Activated naive CD8-positive, alpha-beta T cell treated with anti-CD3 and anti-CD28 coated beads, Interleukin-2, amount 50 U/mL, for 24 hours (primary cell): ENCODE results near the gene BICC1.

ENCODE experiments used
- ATAC-seq: fragments of 150-1000 bp; cut with Tn5 transposase; one replicate; pipeline ENCODE4 v1.10.0; 2021
- DNase-seq: peaks from one replicate; pipeline ENCODE4 v3.0.0; 2021
- H3K27ac Mint-ChIP-seq: one replicate; pipeline ENCODE4 v1.8.0; 2021; ENCODE audit warnings: mild to moderate bottlenecking, mixed read lengths
- H3K27me3 Mint-ChIP-seq: one replicate; pipeline ENCODE4 v1.8.0; 2021; ENCODE audit warnings: mixed read lengths
- H3K36me3 Mint-ChIP-seq: one replicate; pipeline ENCODE4 v1.8.0; 2021; ENCODE audit warnings: low read depth, mixed read lengths
- H3K4me1 Mint-ChIP-seq: one replicate; pipeline ENCODE4 v1.8.0; 2021; ENCODE audit warnings: mixed read lengths
- H3K4me3 Mint-ChIP-seq: one replicate; pipeline ENCODE4 v1.8.0; 2021; ENCODE audit warnings: mild to moderate bottlenecking, moderate library complexity, mixed read lengths
- H3K9me3 Mint-ChIP-seq: one replicate; pipeline ENCODE4 v1.8.0; 2021; ENCODE audit warnings: mixed read lengths

BICC1 gene

DNA sequence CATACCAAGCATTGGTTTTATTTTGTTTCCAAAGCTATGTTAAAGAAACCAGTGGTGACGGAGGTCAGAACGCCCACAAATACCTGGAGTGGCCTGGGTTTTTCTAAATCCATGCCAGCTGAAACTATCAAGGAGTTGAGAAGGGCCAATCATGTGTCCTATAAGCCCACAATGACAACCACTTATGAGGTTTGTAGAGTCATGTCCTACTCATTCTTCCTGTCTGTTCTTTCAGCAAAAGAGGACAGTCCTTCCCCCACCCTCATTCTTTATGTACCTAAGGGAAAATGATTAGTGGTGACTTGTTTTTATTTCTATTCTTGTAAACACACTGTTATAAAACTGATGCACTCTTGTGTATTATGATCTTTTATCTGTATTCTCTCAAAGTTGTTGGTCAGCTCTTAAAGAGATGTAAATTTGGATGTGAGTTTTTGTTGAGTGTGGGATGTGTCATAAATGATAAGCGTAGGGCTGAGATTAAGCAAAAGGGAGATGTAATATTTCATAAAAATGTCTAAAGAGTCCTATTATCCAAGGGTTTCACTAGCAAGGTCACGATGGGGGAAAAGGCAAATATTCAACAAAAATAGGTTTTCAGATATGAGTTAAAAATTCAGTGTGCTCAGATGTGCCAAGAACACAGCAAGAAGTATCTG is 294.4 kb downstream of the BICC1 start:
- Mint-ChIP-seq H3K4me1 (no peaks in the 10 kb centered on the region), H3K36me3 (no peaks in the 10 kb centered on the region), H3K4me3 (no peak overlapping the region), H3K27ac (no peak overlapping the region), H3K9me3 (no peaks in the 10 kb centered on the region), H3K27me3 (no peaks in the 10 kb centered on the region)
- no peak for DNase-seq
- no peak for ATAC-seq

DNA sequence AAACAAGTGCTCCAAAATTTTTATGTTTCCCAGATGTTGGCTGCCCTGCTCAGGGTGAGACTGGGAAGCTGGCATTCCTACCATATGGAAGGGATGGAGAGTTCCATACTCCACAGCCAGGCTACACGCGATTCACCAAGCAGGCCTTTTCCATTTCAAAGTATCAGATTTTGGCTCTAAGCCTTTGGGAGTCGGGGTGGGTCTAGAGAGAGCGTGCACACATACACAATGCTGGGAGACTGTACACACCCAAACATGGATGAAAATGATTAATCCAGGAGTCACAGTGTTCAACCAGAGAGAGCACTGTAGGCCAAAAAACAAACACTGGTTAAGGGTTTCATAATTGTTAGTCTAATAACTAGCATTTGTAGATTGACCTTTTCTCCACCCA is 295.0 kb downstream of the BICC1 start:
- no peak for DNase-seq
- Mint-ChIP-seq H3K4me3 (no peak overlapping the region), H3K27ac (no peak overlapping the region), H3K27me3 (no peaks in the 10 kb centered on the region), H3K9me3 (no peaks in the 10 kb centered on the region), H3K4me1 (no peaks in the 10 kb centered on the region), H3K36me3 (no peaks in the 10 kb centered on the region)
- ATAC-seq: no peak

DNA sequence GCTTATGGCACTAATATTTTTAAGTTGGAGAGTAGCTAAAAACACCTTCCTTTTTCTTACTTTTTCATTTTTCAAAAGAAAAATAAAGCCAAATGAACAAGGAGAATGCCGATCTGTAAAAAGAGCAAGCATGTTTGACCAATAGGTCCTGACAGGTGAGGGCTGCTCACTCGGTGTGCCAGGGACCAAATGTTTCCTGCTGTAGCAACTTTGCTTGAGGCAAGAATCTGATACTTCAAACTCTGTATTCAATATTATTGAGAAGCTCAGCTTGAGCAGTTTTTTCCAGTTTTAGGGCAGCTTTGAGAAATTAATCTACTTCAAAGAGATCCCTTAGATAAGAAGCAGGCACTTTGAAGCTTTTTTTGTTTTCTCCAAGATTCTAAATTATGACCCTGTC is 298.1 kb downstream of the BICC1 start:
- DNase-seq (no peak), ATAC-seq (no peak)
- H3K27me3 Mint-ChIP-seq: no peaks in the 10 kb centered on the region
- H3K4me3 Mint-ChIP-seq: no peak overlapping the region
- no peaks in the 10 kb centered on the region for H3K4me1 Mint-ChIP-seq
- H3K9me3 Mint-ChIP-seq: no peaks in the 10 kb centered on the region
- no peak overlapping the region for H3K27ac Mint-ChIP-seq
- no peaks in the 10 kb centered on the region for H3K36me3 Mint-ChIP-seq

DNA sequence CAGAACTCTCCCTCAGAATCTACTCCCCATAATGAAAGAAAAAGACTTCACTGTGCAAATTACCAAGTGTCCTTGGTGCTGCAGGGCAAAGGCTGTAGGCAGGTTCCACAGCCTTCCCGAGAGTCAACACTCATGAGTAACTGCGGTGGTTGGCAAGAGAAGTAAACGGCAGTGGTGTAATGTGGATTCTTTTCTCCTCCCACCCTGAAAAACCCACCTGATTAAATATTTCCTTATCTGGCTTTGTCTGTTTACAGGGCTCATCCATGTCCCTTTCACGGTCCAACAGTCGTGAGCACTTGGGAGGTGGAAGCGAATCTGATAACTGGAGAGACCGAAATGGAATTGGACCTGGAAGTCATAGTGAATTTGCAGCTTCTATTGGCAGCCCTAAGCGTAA is 300.9 kb downstream of the BICC1 start:
- H3K4me3 Mint-ChIP-seq: no peak overlapping the region
- H3K27me3 Mint-ChIP-seq: peaks cover 2% of the 10 kb centered on the region

DNA sequence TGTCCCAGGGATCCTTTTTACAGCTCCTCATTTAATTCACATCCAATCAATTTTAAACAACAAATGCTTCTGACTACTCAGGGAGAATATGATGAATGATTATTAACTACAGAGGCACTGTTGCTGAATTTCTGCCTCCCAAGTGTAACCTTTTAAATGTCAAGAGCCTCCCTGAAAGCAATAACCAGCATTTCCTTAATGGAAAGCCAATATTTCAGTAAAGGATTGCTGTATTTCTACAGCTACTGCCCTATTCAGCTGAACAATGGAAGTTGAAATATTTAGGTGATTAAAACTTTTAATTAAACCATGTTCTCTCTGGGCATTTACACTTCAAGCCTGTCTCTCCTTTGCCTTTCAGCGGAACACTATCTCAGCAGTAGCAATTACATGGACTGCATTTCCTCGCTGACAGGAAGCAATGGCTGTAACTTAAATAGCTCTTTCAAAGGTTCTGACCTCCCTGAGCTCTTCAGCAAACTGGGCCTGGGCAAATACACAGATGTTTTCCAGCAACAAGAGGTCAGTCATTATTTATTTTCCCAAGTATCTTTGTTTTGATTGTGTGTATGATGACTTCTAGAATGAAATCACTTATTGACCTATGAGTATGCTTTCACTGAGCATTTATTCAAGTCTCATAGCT is 304.7 kb downstream of the BICC1 start:
- Mint-ChIP-seq H3K9me3 (no peaks in the 10 kb centered on the region), H3K27me3 (peaks cover 2% of the 10 kb centered on the region), H3K4me1 (no peaks in the 10 kb centered on the region), H3K36me3 (no peaks in the 10 kb centered on the region), H3K4me3 (no peak overlapping the region), H3K27ac (no peak overlapping the region)
- DNase-seq: no peak
- ATAC-seq: no peak

More for the DNA sequence above, 300.9 kb downstream of the BICC1 start:
- Mint-ChIP-seq H3K9me3 (no peaks in the 10 kb centered on the region), H3K27ac (no peak overlapping the region), H3K4me1 (no peaks in the 10 kb centered on the region), H3K36me3 (no peaks in the 10 kb centered on the region)
- DNase-seq: no peak
- no peak for ATAC-seq

DNA sequence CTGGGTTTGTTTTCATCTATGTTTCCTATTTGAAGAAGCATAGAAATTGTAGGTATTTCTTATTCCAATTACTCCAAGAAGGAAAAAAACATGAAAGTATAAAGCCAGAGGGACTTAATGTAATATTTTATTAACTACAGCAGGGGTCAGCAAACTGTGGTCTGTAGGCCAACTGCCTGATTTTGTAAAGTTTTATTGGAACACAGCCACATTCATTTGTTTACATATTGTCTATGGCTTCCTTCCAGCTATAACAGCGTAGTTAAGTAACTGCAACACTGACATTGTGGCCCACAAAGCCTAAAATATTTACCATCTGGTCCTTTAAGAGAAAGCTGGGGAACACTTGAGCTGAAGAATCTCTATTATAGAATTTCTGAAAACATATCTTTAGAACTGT is 306.2 kb downstream of the BICC1 start:
- H3K27ac Mint-ChIP-seq: no peak overlapping the region
- no peaks in the 10 kb centered on the region for H3K4me1 Mint-ChIP-seq
- DNase-seq (no peak), ATAC-seq (no peak)
- H3K27me3 Mint-ChIP-seq: peaks cover 2% of the 10 kb centered on the region
- no peaks in the 10 kb centered on the region for H3K9me3 Mint-ChIP-seq
- no peaks in the 10 kb centered on the region for H3K36me3 Mint-ChIP-seq
- H3K4me3 Mint-ChIP-seq: no peak overlapping the region

DNA sequence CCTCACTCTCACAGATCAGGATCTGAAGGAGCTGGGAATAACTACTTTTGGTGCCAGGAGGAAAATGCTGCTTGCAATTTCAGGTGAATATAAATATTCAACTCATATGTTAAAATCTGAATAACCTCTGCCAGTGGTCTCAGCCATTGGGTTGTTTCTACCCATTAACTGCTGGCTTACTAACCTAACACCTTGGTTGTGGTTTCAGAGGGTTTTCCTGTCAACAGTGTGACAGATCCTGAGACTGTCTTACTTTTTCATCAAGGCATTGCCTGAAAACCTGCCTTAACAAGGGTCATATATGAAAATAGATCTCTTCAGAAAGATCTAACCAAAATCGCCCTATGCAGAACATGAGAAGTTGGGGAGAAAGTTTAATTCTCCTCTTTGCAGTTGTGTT is 307.7 kb downstream of the BICC1 start:
- no peaks in the 10 kb centered on the region for H3K4me1 Mint-ChIP-seq
- H3K4me3 Mint-ChIP-seq: no peak overlapping the region

DNA sequence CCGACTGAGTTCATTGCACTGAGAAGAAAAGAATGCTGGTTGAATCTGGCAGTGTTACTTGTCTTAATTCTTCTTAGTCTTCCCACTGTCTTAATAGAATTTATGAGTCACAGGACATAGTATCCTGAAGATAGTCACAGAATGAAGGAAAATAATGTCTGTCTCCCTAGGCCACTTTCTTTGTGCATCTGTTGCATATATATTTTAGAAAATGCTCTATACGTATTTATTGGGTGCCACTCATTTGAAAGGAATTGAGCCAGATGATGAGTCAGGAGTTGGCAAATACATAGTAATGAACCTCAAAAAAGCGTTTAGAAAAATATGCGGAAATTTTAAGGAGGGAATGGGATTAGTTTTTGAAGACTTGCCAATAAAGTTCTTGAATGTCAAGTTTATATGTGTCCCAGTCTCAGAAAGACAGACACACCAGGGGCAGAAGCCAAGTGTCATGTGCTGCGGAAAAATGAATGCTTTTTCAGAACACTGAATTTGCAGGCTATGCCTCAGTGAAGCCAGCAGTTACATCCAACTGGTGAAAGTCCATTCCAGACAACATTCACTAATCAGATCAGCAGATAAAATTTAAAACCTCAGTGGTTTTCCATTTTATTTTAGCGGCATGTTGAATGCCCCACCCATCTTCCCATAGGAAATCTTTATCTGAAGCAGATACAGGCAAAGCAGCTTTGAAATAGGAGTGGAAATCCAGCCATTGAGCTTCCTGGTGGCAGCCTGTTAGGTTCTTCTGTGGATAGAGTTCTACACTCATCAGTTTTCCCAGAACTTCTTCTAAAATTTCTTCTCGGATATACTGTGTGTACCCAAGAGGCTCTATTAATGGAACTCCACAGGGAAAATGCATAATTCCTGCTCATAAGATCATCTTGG is 308.4 kb downstream of the BICC1 start:
- peaks cover 2% of the 10 kb centered on the region for H3K27me3 Mint-ChIP-seq
- no peaks in the 10 kb centered on the region for H3K36me3 Mint-ChIP-seq
- no peak for DNase-seq
- H3K9me3 Mint-ChIP-seq: no peaks in the 10 kb centered on the region
- no peak overlapping the region for H3K27ac Mint-ChIP-seq
- no peak overlapping the region for H3K4me3 Mint-ChIP-seq
- H3K4me1 Mint-ChIP-seq: no peaks in the 10 kb centered on the region
- ATAC-seq: no peak

More for the DNA sequence above, 307.7 kb downstream of the BICC1 start:
- ATAC-seq (no peak), DNase-seq (no peak)
- H3K36me3 Mint-ChIP-seq: no peaks in the 10 kb centered on the region
- peaks cover 2% of the 10 kb centered on the region for H3K27me3 Mint-ChIP-seq
- no peaks in the 10 kb centered on the region for H3K9me3 Mint-ChIP-seq
- no peak overlapping the region for H3K27ac Mint-ChIP-seq

DNA sequence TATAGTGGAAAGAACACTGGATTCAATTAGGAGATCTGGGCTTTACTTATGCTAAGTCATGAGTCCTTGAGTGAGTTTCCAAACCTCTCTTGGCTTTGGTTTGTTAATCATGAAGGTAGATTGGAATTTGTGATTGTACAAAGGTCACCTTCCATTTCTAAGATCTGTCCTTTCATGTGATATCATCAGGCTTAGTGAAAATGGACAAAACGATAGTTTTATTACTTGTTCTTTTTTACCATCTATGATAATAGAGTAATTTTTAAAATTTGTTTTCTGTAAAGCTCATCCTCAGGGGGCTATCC is 309.0 kb downstream of the BICC1 start:
- no peaks in the 10 kb centered on the region for H3K36me3 Mint-ChIP-seq
- H3K9me3 Mint-ChIP-seq: no peaks in the 10 kb centered on the region
- ATAC-seq (no peak), DNase-seq (no peak)
- H3K27me3 Mint-ChIP-seq: no peaks in the 10 kb centered on the region
- no peaks in the 10 kb centered on the region for H3K4me1 Mint-ChIP-seq
- no peak overlapping the region for H3K4me3 Mint-ChIP-seq
- no peak overlapping the region for H3K27ac Mint-ChIP-seq

DNA sequence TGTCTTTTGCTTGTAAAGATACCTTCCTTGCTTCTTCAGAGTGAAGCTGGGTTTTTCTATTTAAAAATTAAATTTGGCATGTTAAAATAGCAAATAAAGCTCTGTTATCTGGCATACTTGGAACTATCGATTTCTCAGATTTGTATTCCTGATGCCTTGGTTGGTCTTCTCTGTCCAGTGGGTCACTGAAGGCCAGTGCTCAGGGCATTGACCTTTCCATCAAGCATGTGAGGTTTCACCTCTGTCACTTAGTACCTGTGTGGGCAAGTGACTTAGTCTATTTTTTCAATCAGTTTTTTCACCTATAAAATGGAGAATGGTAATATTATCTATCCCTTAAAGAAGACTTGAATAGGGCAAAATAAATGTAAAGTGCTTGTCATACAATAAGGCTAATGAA is 311.3 kb downstream of the BICC1 start:
- H3K9me3 Mint-ChIP-seq: no peaks in the 10 kb centered on the region
- no peaks in the 10 kb centered on the region for H3K27me3 Mint-ChIP-seq
- H3K36me3 Mint-ChIP-seq: no peaks in the 10 kb centered on the region
- no peak overlapping the region for H3K4me3 Mint-ChIP-seq
- ATAC-seq (no peak), DNase-seq (no peak)
- H3K4me1 Mint-ChIP-seq: no peaks in the 10 kb centered on the region
- no peak overlapping the region for H3K27ac Mint-ChIP-seq

DNA sequence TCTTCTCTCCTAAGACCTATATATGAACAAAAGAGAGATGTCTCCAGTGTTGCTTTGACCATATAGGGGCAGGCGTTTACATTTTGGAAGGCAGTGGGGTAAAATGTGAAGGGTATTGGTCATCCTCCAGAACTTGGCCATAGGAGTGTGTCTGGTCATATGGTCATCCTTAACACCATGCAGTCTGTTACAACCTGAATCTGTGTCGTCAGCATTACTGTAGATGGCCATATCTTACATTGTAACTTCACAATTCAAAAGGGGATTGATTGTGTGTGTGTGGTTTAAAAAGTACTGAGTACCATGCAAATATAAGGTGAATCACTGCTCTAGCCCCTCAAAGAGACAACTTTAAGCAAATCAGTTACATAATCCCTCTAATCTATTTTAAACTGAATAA is 311.7 kb downstream of the BICC1 start:
- DNase-seq (no peak), ATAC-seq (no peak)
- Mint-ChIP-seq H3K36me3 (no peaks in the 10 kb centered on the region), H3K4me3 (no peak overlapping the region), H3K27me3 (no peaks in the 10 kb centered on the region), H3K9me3 (no peaks in the 10 kb centered on the region), H3K27ac (no peak overlapping the region), H3K4me1 (no peaks in the 10 kb centered on the region)

DNA sequence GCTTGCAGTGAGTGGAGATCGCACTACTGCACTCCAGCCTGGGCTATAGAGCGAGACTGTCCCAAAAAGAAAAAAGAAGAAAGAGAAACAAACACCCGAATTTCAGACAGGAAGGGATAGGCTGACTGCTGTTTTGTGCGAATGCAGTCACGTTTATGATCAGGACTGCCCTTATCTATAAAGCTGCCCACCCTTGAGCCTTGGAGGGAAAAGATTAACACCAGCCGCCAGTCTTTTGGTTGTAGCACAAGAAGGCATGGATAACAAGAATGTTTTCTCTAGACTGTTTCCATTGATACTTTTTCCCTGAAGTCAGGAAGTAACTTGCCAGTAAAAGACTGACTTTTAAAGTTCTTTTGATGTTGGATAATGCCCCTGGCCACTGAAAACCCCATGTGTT is 314.0 kb downstream of the BICC1 start:
- ATAC-seq (no peak), DNase-seq (no peak)
- Mint-ChIP-seq H3K27me3 (no peaks in the 10 kb centered on the region), H3K27ac (no peak overlapping the region), H3K4me1 (no peaks in the 10 kb centered on the region), H3K9me3 (no peaks in the 10 kb centered on the region), H3K36me3 (no peaks in the 10 kb centered on the region), H3K4me3 (no peak overlapping the region)

DNA sequence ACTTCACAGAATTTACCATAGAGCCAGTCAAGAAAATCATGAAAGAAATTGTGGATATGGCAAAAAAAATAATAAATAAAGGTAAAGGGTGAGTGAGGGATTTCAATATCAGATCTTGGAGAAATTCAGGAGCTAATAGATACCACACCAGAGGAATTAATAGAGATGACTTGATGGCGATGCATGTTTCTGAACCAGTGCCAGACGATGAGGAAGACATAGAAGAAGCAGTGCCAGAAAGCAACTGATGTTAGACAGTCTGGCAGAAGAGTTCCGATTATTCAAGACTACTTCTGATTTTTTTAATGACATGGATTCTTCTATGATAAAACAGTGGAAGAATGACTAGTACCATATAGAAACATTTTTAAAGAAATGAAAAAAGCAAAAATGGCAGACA is 314.7 kb downstream of the BICC1 start:
- H3K27me3 Mint-ChIP-seq: no peaks in the 10 kb centered on the region
- no peaks in the 10 kb centered on the region for H3K36me3 Mint-ChIP-seq
- DNase-seq: no peak
- ATAC-seq: no peak
- H3K4me3 Mint-ChIP-seq: no peak overlapping the region
- H3K9me3 Mint-ChIP-seq: no peaks in the 10 kb centered on the region
- no peaks in the 10 kb centered on the region for H3K4me1 Mint-ChIP-seq
- no peak overlapping the region for H3K27ac Mint-ChIP-seq

DNA sequence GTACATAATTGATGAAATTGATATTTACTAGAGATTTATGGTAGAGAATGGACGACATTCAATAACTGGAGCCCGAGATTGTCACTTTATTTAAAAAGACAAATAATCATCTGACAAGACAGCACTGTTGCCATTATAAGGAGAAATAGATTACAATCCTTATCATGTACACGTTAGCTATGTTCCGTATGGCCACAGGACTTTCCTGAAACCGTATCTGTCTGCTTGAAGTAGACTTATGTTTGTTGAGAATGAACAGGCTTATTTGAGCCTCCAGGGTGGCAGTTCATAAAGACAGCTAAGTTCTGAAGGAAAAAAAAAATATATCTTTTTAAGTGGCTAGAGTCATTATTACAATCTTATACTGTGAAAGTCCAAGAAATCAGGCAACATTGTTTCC is 317.2 kb downstream of the BICC1 start:
- Mint-ChIP-seq H3K27ac (no peak overlapping the region), H3K4me1 (no peaks in the 10 kb centered on the region), H3K27me3 (no peaks in the 10 kb centered on the region), H3K9me3 (no peaks in the 10 kb centered on the region), H3K4me3 (no peak overlapping the region), H3K36me3 (no peaks in the 10 kb centered on the region)
- no peak for DNase-seq
- ATAC-seq: no peak

DNA sequence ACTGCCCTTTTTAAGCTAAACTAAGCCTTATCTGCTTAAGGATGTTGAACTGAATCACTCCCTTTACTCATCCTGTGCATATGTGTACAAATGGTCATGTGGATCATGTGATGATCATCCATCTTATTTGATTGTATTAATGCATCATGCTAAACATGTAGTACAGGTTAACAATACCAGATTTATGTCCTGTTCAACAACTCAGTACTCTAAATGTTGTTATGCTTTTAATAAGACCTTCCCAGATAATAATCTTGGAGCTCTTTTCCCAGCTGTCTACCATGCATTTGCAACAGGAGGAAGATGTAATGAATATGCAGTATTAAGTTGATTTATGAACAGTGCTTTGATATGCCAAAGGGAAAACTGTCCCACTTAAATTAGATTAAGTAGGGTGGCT is 318.0 kb downstream of the BICC1 start:
- H3K4me3 Mint-ChIP-seq: no peak overlapping the region
- H3K9me3 Mint-ChIP-seq: no peaks in the 10 kb centered on the region
- no peaks in the 10 kb centered on the region for H3K4me1 Mint-ChIP-seq
- no peaks in the 10 kb centered on the region for H3K36me3 Mint-ChIP-seq
- H3K27ac Mint-ChIP-seq: no peak overlapping the region
- DNase-seq: no peak
- no peak for ATAC-seq
- H3K27me3 Mint-ChIP-seq: no peaks in the 10 kb centered on the region
